ENCODE measurements around the gene ELANE.
"Not testable (repeated sequence)": the region's sequence is repeated elsewhere in the genome, so short reads cannot be mapped to it uniquely, and the experiment has no call there.

ELANE gene

DNA sequence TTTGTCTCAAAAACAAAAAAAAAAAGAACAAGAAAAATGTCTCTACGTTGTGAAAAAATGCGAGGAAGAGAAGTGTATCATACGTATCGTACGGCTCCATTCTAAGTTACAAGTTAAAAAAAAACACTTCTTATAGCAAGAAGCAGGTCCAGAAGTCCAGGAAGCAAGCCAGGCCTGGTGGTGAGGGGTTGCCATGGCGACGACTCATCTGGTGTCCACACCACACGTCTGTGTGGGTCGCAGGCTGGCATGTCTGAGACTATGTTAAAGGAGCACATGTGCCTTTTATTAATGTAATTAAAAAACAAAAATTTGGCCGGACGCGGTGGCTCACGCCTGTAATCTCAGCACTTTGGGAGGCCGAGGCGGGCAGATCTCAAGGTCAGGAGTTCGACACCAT is 35.0 kb downstream of the ELANE start:
- no peak for DNase-seq (ENCODE audit: low read depth)
- no peak overlapping the region for H3K4me3 ChIP-seq (ENCODE audit: low read depth, low read length)
- TF ChIP-seq, protein P1, sequence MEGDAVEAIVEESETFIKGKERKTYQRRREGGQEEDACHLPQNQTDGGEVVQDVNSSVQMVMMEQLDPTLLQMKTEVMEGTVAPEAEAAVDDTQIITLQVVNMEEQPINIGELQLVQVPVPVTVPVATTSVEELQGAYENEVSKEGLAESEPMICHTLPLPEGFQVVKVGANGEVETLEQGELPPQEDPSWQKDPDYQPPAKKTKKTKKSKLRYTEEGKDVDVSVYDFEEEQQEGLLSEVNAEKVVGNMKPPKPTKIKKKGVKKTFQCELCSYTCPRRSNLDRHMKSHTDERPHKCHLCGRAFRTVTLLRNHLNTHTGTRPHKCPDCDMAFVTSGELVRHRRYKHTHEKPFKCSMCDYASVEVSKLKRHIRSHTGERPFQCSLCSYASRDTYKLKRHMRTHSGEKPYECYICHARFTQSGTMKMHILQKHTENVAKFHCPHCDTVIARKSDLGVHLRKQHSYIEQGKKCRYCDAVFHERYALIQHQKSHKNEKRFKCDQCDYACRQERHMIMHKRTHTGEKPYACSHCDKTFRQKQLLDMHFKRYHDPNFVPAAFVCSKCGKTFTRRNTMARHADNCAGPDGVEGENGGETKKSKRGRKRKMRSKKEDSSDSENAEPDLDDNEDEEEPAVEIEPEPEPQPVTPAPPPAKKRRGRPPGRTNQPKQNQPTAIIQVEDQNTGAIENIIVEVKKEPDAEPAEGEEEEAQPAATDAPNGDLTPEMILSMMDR (IDR thresholded peaks at IDR 0.05; ENCODE audit: low read depth, low read length, missing control alignments) = no peak

GRCh38 chr19:887599-887998 is 35.5 kb downstream of the ELANE start:
- no peak overlapping the region for H3K4me3 ChIP-seq (ENCODE audit: low read depth, low read length)
- TF ChIP-seq, protein P1 (IDR thresholded peaks at IDR 0.05; ENCODE audit: low read depth, low read length, missing control alignments) = no peak
- DNase-seq (ENCODE audit: low read depth) = no peak

GRCh38 chr19:888581-889385 is 36.7 kb downstream of the ELANE start:
- TF ChIP-seq, protein P1 (IDR thresholded peaks at IDR 0.05; ENCODE audit: low read depth, low read length, missing control alignments) = no peak
- no peak overlapping the region; the same call in 1 of the 2 replicates for H3K4me3 ChIP-seq (ENCODE audit: low read depth, low read length)
- no peak for DNase-seq (ENCODE audit: low read depth)

GRCh38 chr19:889662-890295 is 37.7 kb downstream of the ELANE start:
- no peak overlapping the region for H3K4me3 ChIP-seq (ENCODE audit: low read depth, low read length)
- TF ChIP-seq, protein P1 (IDR thresholded peaks at IDR 0.05; ENCODE audit: low read depth, low read length, missing control alignments) = no peak
- DNase-seq (ENCODE audit: low read depth) = no peak

GRCh38 chr19:890831-891230 is 38.7 kb downstream of the ELANE start:
- DNase-seq (ENCODE audit: low read depth) = no peak
- TF ChIP-seq, protein P1 (IDR thresholded peaks at IDR 0.05; ENCODE audit: low read depth, low read length, missing control alignments) = no peak
- H3K4me3 ChIP-seq (ENCODE audit: low read depth, low read length) = no peak overlapping the region

DNA sequence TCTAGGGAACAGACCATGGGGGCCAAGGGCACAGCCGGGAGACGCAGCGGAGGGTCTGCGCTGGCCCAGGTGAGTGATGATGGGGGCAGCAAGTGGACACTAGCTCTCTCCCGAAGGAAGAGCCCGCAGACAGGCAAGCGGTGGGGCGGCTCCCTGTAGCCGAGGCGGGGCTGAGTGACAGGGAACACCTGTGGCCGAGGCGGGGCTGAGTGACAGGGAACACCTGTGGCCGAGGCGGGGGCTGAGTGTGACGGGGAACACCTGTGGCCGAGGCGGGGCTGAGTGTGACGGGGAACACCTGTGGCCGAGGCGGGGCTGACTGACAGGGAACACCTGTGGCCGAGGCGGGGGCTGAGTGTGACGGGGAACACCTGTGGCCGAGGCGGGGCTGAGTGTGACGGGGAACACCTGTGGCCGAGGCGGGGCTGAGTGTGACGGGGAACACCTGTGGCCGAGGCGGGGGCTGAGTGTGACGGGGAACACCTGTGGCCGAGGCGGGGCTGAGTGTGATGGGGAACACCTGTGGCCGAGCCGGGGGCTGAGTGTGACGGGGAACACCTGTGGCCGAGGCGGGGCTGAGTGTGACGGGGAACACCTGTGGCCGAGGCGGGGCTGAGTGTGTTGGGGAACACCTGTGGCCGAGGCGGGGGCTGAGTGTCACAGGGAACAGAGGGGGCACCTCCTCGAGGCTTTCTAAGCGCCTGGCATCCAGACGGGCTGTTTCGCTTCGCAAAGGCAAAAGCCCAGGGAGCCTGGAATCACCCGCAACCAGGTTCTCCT is 39.5 kb downstream of the ELANE start:
- H3K4me3 ChIP-seq (ENCODE audit: low read depth, low read length) = peak overlapping the region; percentile 93
- DNase-seq (ENCODE audit: low read depth) = not testable (repeated sequence)

GRCh38 chr19:892243-892893 is 40.3 kb downstream of the ELANE start:
- TF ChIP-seq, protein P1 (IDR thresholded peaks at IDR 0.05; ENCODE audit: low read depth, low read length, missing control alignments) = no peak

More at GRCh38 chr19:892243-892893, 40.3 kb downstream of the ELANE start:
- DNase-seq (ENCODE audit: low read depth) = no peak
- peak overlapping the region; percentile 93 for H3K4me3 ChIP-seq (ENCODE audit: low read depth, low read length)

Data from GM12864 (cell line).